Dermis lymphatic vessel endothelial cell (primary cell): ENCODE measurements around the gene CNTN2. TPM values are rescaled to one million over a fixed set of nuclear protein-coding genes. Genes with fewer than 3 reads are reported as not detected.

ENCODE experiments used
- total RNA-seq: library from RNA; depleted of rRNA; stranded (reverse); fragments of >200 nt; gene quantifications from 2 replicates; pipeline ENCODE4 v1.2.1, GENCODE V29; 2014

The CNTN2 gene, protein sequence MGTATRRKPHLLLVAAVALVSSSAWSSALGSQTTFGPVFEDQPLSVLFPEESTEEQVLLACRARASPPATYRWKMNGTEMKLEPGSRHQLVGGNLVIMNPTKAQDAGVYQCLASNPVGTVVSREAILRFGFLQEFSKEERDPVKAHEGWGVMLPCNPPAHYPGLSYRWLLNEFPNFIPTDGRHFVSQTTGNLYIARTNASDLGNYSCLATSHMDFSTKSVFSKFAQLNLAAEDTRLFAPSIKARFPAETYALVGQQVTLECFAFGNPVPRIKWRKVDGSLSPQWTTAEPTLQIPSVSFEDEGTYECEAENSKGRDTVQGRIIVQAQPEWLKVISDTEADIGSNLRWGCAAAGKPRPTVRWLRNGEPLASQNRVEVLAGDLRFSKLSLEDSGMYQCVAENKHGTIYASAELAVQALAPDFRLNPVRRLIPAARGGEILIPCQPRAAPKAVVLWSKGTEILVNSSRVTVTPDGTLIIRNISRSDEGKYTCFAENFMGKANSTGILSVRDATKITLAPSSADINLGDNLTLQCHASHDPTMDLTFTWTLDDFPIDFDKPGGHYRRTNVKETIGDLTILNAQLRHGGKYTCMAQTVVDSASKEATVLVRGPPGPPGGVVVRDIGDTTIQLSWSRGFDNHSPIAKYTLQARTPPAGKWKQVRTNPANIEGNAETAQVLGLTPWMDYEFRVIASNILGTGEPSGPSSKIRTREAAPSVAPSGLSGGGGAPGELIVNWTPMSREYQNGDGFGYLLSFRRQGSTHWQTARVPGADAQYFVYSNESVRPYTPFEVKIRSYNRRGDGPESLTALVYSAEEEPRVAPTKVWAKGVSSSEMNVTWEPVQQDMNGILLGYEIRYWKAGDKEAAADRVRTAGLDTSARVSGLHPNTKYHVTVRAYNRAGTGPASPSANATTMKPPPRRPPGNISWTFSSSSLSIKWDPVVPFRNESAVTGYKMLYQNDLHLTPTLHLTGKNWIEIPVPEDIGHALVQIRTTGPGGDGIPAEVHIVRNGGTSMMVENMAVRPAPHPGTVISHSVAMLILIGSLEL
- not detected in 2 replicates for total RNA-seq

DNA sequence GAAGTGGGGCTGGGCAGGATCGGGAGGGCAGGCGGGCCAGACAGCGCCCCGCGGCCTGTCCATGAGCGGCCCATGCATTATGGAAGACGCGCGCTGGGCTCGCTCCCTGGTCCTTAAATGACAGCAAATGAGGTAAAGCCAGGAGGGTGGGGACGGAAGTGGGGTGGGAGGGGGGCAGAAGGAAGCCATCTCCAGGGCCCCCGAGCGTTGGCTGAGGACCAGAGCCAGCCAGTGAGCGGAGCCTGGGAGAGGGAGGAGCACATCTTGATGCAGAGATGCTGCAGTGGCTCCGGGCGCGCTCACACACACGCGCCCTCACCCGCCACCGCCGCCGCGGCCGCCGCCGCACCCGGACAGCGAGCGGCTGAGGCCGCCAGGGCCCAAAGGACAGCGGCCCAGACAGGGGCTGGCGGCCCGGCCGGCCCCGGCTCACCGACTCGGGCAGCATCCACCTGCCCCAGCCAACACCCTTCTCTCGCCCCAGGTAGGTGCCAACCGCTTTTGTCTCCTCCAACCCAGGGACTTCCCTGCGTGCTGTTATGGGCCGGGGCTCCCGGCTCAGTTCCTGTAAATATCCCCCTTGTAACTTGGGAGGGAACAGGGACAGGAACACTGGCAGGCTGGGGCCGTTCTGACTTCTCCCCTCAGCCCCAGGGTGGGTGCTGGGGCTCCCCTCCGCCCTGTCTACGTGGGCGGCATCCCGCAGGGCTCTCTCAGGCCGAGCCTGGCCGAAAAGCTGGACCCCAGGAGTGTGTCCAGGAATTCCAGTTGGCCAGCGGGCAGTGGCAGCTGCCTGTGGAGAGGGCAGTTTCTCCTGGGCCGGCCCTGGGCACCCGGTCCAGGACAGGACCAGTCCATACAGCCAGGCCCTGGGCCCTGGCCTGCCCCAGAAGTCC, at the start of gene CNTN2:
CNTN2 (plus strand) TSS at position 302 of the 896 bp plus-strand sequence. CDS start 9,974 bp downstream, outside the sequence.

DNA sequence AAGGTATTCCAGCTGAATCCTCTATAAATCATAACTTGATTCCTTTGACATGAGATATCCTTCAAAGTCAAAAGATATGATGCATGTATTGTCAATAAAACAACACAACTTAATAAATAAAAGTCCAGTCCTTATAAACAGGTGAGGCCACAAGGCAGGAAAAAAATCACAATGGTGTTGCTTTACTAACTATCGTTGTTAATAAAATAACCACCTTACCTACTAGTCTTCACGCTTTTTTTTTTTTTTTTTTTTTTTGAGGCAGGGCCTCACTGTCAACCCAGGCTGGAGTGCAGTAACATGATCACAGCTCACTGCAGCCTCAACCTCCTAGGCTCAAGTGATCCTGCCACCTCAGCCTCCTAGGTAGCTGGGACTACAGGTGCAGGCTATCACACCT, 41.3 kb downstream of the CNTN2 start, which contains the start of gene TMEM81:
TMEM81 (minus strand) TSS at position 101 of the 400 bp plus-strand sequence. CDS start 140 bp downstream, outside the sequence.

DNA sequence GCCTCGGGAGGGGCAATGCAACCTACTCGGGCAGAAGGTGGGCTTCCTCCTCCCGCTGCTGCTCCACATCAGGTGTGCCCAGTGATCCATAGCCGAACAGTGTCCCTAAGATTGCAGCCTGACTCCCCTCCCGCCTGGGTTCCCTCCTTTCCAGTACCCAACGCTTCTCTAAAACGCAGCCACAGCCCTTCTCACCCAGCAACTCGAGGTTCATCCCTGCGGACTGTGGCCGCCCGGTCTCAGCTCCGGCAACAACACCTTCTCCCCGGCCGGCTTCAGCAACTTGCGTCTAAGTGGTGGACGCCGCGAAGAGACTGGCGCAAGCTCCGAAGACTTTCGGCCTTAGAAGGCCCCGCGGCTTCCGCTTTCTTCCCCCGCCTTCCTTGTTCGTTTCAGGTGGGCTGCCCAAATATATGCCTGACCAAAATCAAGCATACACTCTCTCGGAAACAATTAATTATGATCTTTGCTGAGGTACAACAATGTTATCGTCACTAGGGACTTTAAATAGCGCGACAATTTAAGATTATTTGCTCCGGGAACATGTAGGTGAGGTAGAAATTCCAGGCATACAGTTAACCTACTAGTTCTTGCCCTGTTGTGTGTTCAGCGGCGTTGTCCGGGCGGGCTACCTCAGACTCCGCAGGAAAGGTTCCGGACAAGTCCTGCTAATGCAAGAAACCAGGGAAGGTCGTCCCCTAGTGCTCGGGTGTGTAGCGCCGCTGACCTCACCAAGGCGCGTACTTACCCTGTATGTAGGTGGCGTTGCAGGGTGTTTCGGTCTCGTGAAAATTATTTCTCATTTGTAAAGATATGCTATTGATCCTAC, 78.9 kb downstream of the CNTN2 start, which contains the start of gene RBBP5:
RBBP5 (minus strand) TSS at position 319 of the 829 bp plus-strand sequence; CDS start at position 214, 105 bp downstream.

Other genes with a start within 250 kb of the CNTN2 start
- 0.17 and 0.43 TPM in 2 replicates for gene NFASC, start 172.3 kb upstream of the CNTN2 start, total RNA-seq
- 0.76 and 1.5 TPM in 2 replicates for gene TMEM81, start 41.2 kb downstream of the CNTN2 start, total RNA-seq
- gene RBBP5, start 78.8 kb downstream of the CNTN2 start, total RNA-seq, result 15.2 and 21.1 TPM in 2 replicates
- gene DSTYK, start 168.5 kb downstream of the CNTN2 start, total RNA-seq, result 12.6 and 14.4 TPM in 2 replicates
- 0.33 and 0.43 TPM in 2 replicates for gene TMCC2, start 184.7 kb downstream of the CNTN2 start, total RNA-seq